HL-60/S4 treated with retinoic acid at 250 ng/mL for 4 days and 3 days (cell line): ENCODE results near the gene SLC22A25.
"Not testable (repeated sequence)": the region's sequence is repeated elsewhere in the genome, so short reads cannot be mapped to it uniquely, and the experiment has no call there.

Source experiments
- in situ Hi-C: fragments of 300-500 bp; cut with MboI; formaldehyde crosslinking; loops from 2 replicates; pipeline ENCODE4 v1.7.0; 2022; ENCODE audit warnings: low sequenced_read_pairs

Gene SLC22A25

GRCh38 chr11:63235471-63236461, 7.6 kb downstream of the SLC22A25 start:
- in situ Hi-C loops = not testable (repeated sequence)

GRCh38 chr11:63229815-63230214, 13.6 kb downstream of the SLC22A25 start:
- in situ Hi-C loops = no loop called here

- in situ Hi-C loops = no loop called here
Measured at GRCh38 chr11:63227521-63228107, 15.8 kb downstream of the SLC22A25 start.

- in situ Hi-C loops = no loop called here
Measured at GRCh38 chr11:63226488-63227114, 16.8 kb downstream of the SLC22A25 start.

- in situ Hi-C loops = no loop called here
Measured at GRCh38 chr11:63214093-63214492, 29.3 kb downstream of the SLC22A25 start.

- in situ Hi-C loops = no loop called here
Measured at GRCh38 chr11:63212742-63213141, 30.7 kb downstream of the SLC22A25 start.

GRCh38 chr11:63210111-63210510, 33.3 kb downstream of the SLC22A25 start:
- in situ Hi-C loops = no loop called here
